CD4-positive, alpha-beta T cell treated with Interleukin-4 for 1 hour (primary cell): ENCODE results near the gene ATOSB.

Source experiments
- DNase-seq, 2 donors: peaks; one replicate each; pipeline ENCODE4 v3.0.0-alpha.2; 2020 to 2022

The ATOSB gene

DNA sequence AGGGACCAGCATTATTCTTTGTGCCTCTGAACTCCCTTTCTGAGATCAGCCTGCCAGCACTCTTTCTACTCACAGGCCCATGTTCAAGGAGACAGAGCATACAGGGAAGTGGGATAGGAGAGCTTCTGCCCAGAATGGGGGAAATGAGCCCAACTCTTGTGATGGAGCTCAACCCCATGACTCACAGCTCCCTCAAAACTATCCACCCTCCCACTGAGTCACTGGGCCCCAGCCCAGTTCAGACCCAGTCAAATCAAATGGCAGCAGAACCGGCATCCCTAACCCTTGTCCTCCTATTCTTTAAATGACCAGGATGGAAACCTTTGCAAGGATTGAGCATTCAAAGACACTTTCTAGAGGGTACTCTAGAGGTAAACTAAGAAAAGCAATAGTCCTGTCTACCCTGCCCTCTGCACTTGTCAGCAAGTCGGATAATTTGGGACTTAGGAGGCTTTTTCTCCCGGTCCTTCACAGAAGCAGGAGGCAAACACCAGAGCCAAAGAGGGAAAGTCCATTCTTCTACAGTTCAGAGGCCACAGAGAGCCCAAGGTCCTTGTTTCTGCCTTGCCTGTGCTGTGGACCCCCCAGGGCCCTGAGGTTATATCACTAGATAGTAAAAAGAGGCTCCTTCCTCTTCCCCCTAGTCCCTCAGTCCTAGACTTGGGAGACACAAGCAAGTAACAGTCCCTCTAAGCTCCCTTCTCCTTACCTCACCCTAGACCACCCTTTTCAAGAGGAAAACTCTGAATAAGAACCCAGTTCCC, 3.2 kb downstream of the ATOSB start:
- peak; percentile 14 to 74 for DNase-seq

GRCh38 chr9:35111001-35111933, 4.4 kb downstream of the ATOSB start:
- peak; percentile 98 for DNase-seq

GRCh38 chr9:35110327-35110761, 5.3 kb downstream of the ATOSB start:
- no peak for DNase-seq

DNA sequence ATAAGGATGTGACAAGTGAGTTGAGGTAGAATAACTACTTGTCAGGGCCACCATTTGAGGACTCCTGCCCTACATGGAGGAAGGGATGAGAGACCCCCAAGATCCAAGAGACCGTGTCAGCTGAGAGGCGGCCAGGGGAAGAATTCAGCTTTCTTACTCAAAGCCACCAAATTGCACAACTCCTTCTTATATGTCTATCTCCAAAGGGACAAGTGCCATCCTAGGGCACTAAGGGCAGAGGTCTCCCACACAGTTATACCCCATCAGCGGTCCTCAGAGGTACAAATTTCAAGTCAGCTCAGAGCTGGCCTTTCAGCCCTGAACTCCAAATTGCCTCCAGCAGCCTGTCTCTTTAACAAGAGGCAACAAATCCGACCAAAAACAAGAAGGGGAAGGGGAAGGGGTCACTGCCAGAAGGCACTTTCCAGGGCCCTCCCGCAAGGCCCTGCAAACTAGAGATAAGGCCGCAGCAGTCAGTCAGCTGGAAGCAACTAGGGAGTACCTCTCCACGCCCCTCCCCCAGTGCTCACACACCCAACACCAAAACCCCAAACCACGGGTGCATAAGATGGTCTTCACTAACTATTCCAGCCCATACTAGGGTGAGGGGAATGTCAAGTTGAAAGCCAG, 6.6 kb downstream of the ATOSB start:
- DNase-seq = no peak

GRCh38 chr9:35108461-35108860, 7.2 kb downstream of the ATOSB start:
- DNase-seq = no peak

- DNase-seq = no peak
These were observed 8.1 kb downstream of the ATOSB start for GRCh38 chr9:35107297-35108290.

- DNase-seq = no peak
These were observed 9.3 kb downstream of the ATOSB start for GRCh38 chr9:35106343-35106730.

DNA sequence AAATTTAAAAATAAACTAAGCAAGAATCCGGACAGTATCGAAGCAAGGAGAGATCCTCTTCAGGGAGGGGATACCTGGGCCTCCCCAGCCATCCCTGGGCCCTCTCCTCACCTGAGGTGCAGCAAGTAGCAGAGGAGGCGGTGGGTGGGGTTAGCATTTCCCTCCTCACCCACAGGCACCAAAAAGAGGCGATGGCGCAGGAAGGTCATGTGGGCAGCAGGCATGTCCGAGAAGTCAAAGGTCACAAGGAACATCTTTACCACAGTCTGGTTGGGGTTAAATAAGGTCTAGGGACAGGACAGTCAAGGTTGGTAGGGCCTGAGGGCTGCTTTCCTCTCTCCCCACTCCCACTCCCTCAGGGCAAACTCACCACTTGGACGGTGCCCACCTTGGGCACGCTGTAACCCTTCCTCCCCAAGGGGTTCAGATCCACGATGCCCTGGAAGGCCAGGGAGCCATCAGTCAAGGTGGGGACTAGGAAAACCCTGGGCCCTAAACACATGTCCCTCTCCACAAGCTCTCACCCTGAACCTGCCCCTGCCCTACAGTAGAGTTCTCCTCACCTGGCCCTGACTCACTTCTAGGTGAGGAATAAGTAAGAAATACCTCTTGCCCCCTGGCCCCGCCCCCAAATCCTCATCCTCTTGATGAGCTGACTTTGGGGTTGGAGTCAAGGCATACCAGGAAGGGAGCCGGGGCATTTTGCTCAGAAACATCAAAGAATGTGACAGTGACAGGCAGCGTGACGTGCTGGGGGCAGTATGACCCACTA, 9.9 kb downstream of the ATOSB start:
- DNase-seq = no peak

DNA sequence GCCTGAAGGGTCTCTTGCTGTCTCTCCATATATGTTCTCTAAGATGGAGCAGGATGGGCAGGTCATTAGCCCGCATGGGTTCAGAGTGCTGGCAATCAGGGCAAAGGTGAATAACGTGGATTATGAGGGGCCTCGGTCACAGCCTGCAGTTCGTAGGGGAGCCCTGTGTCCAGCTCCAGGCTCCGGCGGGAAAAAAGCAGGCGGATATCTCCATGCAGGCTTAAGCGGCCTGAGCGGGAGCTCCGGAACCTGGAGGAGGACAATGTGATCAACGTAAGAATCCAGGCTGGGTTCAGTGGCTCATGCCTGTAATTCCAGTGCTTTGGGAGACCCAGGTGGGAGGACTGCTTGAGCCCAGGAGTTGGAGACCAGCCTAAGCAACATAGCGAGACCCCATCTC, 10.5 kb downstream of the ATOSB start:
- no peak for DNase-seq

DNA sequence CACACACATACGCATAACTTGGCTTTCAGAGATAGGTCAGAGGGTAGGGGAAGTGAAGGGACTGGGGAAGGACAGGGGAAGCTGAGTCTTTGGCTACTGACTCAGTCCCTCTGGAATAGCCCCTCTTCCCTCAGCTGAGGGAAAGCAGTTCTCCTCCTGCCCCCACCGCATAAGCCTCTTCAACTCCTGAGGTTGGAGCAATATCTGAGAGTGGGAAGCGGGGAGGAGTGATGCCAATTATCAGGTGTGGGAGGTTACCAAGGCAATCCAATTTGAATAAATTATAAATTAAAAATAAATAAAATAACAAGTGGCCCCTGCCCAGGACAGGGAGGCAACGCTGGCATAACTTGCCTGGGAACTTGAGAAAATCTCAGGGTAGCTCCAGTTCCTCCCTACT, 11.1 kb downstream of the ATOSB start:
- no peak for DNase-seq

DNA sequence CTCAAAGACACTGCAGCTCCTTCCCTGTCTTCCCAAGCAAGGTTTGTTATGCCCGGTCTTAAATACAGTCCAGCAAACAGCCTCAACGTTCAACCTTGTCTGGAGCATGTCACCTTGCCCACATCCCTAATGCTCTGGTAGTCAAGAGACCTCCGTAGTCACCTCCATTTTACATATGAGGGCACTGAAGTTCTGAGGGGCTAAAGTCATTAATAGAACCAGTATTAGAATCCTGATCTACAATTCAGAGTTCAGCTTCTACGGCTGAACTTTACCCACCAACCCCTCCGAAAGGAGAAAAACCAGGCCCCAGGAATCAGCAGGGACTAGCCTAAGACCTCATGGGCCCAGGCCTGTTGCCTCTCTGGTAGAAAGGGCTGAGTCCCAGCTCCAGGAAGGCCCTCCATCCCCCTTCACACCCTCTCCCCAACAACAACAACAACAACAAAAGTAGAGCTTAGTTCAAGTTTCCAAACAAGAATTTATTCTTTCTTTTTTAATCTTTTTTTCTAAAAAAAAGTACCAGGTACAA, 11.9 kb downstream of the ATOSB start:
- no peak for DNase-seq

DNA sequence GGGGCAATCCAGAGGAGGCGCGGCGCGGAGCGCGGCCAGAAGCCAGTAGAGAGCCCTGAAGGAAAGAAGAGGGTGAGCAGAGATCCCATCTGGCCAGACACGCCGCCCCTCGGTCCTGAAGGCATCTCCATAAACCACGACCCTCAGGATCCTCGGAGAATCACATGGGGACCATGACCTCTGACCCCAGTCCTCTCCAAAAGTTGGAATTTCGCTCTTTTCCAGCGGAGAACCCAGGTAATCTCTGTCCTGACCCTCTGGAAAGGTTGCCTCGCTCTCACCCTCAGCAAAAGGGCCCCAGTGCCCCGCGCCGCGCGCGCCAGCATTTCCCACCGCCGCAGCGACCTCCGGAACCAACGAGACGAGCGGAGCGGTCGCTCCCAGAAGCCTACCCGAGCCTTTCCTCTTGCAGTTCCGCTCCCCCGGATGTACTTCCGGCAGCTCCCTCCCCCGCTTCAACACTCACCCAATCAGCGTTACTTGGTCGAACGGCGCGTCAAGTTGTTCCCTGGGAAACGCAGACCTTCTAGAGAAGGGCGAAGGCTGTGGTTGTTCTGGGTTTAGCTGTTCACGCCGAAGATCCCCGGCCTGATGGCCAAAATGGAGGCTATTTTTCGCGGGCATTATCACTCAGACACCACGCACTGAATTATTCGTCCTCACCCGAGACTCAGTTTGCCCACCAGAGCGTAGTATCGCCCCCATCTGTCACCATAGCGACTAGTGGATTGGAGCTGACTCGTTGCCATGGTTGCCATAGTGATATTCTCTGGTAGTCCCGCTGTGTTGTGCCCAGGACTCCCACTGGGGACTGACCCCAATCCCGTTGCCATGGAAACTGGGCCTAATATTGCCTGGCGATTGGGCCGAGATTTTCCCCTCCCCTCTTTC, 12.6 kb downstream of the ATOSB start, which contains the start of gene STOML2:
Gene STOML2 (minus strand): TSS at position 363 of the 891 bp plus-strand sequence. CDS start 37 bp downstream, at position 326.
- DNase-seq = peak; percentile 96

- DNase-seq = no peak
These were observed 13.2 kb downstream of the ATOSB start for GRCh38 chr9:35102465-35102768.

DNA sequence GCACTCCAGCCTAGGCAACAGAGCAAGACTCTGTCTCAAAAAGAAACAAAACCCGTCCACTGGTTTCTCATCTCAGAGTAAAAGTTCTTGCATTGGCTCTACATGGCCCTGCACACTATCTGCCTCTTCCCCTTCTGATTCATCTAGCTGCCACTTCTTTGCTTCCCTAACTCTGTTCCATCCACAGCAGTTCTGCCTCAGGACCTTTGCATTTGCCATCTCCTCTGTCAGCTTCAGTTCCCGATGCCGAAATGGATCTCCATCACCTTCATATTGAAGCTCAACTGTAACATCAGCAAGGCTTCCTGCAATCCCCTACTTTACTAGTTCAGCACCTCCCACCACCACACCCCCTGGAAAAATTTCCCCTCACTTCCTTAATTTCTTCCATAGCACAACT, 18.1 kb downstream of the ATOSB start:
- no peak for DNase-seq

DNA sequence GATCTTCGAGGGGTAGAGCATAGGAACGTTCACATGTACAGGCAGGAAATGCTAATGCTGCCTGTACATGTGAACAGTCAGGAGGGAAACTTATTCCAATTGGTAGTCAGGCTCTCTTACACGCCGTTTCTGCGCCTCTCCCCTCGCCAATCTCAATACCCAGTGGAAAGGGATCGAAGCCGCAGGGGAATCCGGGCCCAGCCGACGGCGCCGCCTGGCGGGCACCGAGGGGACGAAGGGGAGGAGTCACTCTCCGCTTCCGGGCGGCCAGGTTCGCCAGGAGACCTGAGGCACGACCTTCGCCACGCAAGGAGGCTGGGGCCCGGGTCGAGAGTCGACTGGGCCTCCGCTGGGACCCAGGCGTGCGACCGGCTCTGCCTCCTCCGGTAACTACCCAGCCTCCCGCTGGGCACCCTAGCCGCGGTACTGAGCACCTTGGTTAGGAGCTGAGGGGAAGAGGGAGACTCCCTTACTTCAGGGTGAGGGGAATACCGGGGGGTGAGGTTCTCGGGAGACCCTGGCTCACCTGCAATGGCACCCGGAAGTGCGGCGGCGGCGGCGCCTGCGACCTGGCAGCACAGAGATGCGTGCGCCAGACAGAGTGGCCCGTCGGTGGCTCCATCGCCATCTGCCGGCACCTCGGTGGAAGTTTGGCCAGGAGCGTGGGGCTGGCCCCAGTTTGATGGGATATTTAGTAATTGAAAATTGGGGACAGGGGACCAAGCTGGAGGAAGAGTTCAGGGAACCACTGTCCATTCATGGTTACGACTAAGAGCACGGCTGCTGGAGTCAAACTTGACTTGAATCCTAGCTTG, 19.4 kb downstream of the ATOSB start, which contains the start of gene PIGO:
Gene PIGO (minus strand): TSS at position 557 of the 815 bp plus-strand sequence. CDS start 1,026 bp downstream, outside the sequence.
- DNase-seq = peak; percentile 91

GRCh38 chr9:35091536-35091935, 24.1 kb downstream of the ATOSB start:
- DNase-seq = no peak

DNA sequence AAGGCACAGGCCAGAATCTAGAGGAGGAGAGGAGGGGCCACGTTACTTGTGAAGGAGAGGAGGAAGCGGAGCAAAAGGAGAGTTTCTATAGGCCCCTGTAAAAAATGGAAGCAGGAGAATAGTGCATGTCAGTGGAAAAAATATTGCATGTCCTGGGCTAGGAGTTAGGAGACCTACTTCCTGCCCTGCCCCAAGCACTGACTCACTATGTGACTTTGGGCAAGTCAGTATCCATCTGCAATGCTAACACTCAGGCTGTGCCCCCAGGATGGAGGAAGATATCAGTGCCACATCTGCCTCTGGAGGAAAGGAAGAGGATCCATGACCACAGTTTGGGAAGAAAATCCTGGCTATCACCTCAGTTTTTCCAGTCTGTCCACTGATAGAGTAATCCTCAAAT, 26.2 kb downstream of the ATOSB start:
- no peak for DNase-seq

DNA sequence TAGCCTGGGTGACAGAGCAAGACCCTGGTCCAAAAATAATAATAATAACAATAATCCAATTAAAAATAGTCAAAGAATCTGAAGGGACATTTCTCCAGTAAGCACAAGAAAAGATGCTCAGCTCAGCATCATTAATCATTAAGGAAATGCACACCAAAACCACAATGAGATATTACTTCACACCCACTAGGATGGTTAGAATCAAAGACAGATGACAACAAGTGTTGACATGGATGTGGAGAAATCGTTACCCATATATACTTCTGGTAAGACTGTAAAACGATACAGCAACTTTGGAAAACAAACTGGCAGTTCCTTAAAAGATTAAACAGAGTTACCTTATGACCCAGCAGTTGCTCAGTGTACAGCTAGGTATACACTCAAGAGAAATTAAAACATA, 30.6 kb downstream of the ATOSB start:
- no peak for DNase-seq
